HCT116 (cell line): ENCODE results near the gene LCT. TPM values are rescaled to one million over a fixed set of nuclear protein-coding genes. Genes with fewer than 3 reads are reported as not detected.

Source experiments
- ATAC-seq: fragments of 200-7000 bp; cut with Tn5 transposase; 2 replicates; pipeline ENCODE4 v1.9.1; 2020; ENCODE audit warnings: mild to moderate bottlenecking, moderate library complexity
- BruUV-seq: library from RNA; stranded (reverse); fragments of 400-500 nt; replicated peaks from 2 replicates; lab custom pipeline; 2021; lab: Mats Ljungman, UMichigan
- CTCF ChIA-PET: fragments of 300-600 bp; sonication (Branson Sonifier 250); formaldehyde crosslinking; loops from one replicate; lab custom pipeline; 2021; ENCODE audit warnings: antibody characterized with exemption; lab: Charles Lee
- POLR2A ChIA-PET: fragments of 300-600, 350-600 bp; sonication (Branson Sonifier 250); formaldehyde crosslinking; loops from one replicate; lab custom pipeline; 2021; ENCODE audit warnings: antibody characterized with exemption; lab: Charles Lee
- RAD21 ChIA-PET, 2 experiments: fragments of 300-600 bp; sonication (Branson Sonifier 250); formaldehyde crosslinking; loops; one replicate each; lab custom pipeline; 2023; ENCODE audit warnings: low total read pairs in 2 of 2; ENCODE audit not compliant: uncharacterized antibody in 2 of 2, unreplicated experiment in 2 of 2, low non-redundant PET in 1 of 2; lab: Charles Lee
- DNase-seq: peaks from one replicate; pipeline ENCODE4 v3.0.0-alpha.2; 2010; ENCODE audit warnings: low read depth, low spot score
- H2AFZ ChIP-seq: fragments of 200-600 bp; shearing (Covaris generic), sonication (generic); 2 replicates; pipeline ENCODE4 v1.6.1; 2017; ENCODE audit warnings: low read depth, mixed run types, mixed read lengths, antibody characterized with exemption, low read length; ENCODE audit not compliant: poor library complexity, severe bottlenecking
- H3K27ac ChIP-seq: 2 replicates; pipeline ENCODE4 v1.5.1; 2012; ENCODE audit warnings: low read depth, low read length
- H3K27me3 ChIP-seq: fragments of 200-600 bp; sonication (generic); 2 replicates; pipeline ENCODE4 v1.6.1; 2016; ENCODE audit warnings: mixed run types, low read length, mixed read lengths; ENCODE audit not compliant: insufficient read depth
- H3K36me3 ChIP-seq, 2 experiments: fragments of 200-500 bp in 1 of 2; fragments of 200-600 bp in 1 of 2; sonication (Bioruptor generic) in 1 of 2; sonication (generic) in 1 of 2; 2 replicates each; pipeline versions ENCODE4 v1.5.1 to v1.6.1; 2014 to 2016; ENCODE audit warnings: low read length in 2 of 2, inconsistent platforms in 1 of 2, mixed read lengths in 1 of 2, mixed run types in 1 of 2; ENCODE audit not compliant: insufficient read depth in 2 of 2, control insufficient read depth in 1 of 2
- H3K4me1 ChIP-seq, 2 experiments: fragments of 200-600 bp in 1 of 2; sonication (generic) in 1 of 2; 2 replicates each; pipeline versions ENCODE4 v1.5.1 to v1.6.1; 2012 to 2017; ENCODE audit warnings: low read length in 2 of 2, inconsistent platforms in 1 of 2, mild to moderate bottlenecking in 1 of 2, mixed read lengths in 1 of 2, mixed run types in 1 of 2, moderate library complexity in 1 of 2; ENCODE audit not compliant: insufficient read depth in 2 of 2, control insufficient read depth in 1 of 2
- H3K4me2 ChIP-seq: fragments of 200-600 bp; sonication (generic); 2 replicates; pipeline ENCODE4 v1.6.1; 2017; ENCODE audit warnings: mixed run types, low read length, mixed read lengths
- H3K4me3 ChIP-seq, 2 experiments: fragments of 200-600 bp in 1 of 2; sonication (generic) in 1 of 2; replicated peaks in 1 of 2; 2 replicates each; pipeline ENCODE4 v1.5.1; 2011 to 2016; ENCODE audit warnings: low read length in 2 of 2, control low read depth in 1 of 2, low read depth in 1 of 2, mild to moderate bottlenecking in 1 of 2, mixed read lengths in 1 of 2, mixed run types in 1 of 2
- H3K79me2 ChIP-seq: fragments of 200-600 bp; sonication (generic); 2 replicates; pipeline ENCODE4 v1.6.1; 2017; ENCODE audit warnings: mild to moderate bottlenecking, mixed run types, low read length, moderate library complexity, mixed read lengths; ENCODE audit not compliant: insufficient read depth
- H3K9ac ChIP-seq: fragments of 200-600 bp; sonication (generic); 2 replicates; pipeline ENCODE4 v1.6.1; 2016; ENCODE audit warnings: low read length, mixed read lengths
- H3K9me2 ChIP-seq: fragments of 200-600 bp; sonication (generic), shearing (Covaris generic); 2 replicates; pipeline ENCODE4 v1.6.1; 2017; ENCODE audit warnings: mixed run types, mild to moderate bottlenecking, moderate library complexity; ENCODE audit not compliant: insufficient read depth
- H3K9me3 ChIP-seq, 2 experiments: fragments of 200-500 bp in 1 of 2; fragments of 200-600 bp in 1 of 2; sonication (Bioruptor generic) in 1 of 2; sonication (generic) in 1 of 2; 2 replicates each; pipeline ENCODE4 v1.6.1; 2014 to 2017; ENCODE audit warnings: low read length in 2 of 2, mixed read lengths in 2 of 2, inconsistent platforms in 1 of 2, low read depth in 1 of 2, mild to moderate bottlenecking in 1 of 2, mixed run types in 1 of 2, moderate library complexity in 1 of 2; ENCODE audit not compliant: control insufficient read depth in 1 of 2, insufficient read depth in 1 of 2
- H4K20me1 ChIP-seq: fragments of 200-600 bp; sonication (generic), shearing (Covaris generic); 2 replicates; pipeline ENCODE4 v1.6.1; 2017; ENCODE audit warnings: mixed run types, mild to moderate bottlenecking, moderate library complexity; ENCODE audit not compliant: insufficient read depth
- CBX3 ChIP-seq: IDR thresholded peaks from 2 replicates; pipeline ENCODE4 v1.6.1; 2012; ENCODE audit warnings: low read depth
- EGR1 ChIP-seq: IDR thresholded peaks from 2 replicates; pipeline ENCODE4 v1.6.1; 2012; ENCODE audit warnings: low read depth
- ELF1 ChIP-seq: IDR thresholded peaks from 2 replicates; pipeline ENCODE4 v1.6.1; 2012; ENCODE audit warnings: low read depth, borderline replicate concordance
- EZH2 ChIP-seq: fragments of 200-600 bp; sonication (generic); IDR thresholded peaks from 2 replicates; pipeline ENCODE4 v1.6.1; 2017; ENCODE audit warnings: antibody characterized with exemption, mixed run types
- EZH2phosphoT487 ChIP-seq: fragments of 200-600 bp; IDR thresholded peaks from 2 replicates; pipeline ENCODE4 v1.6.1; 2018; ENCODE audit warnings: antibody characterized with exemption, borderline replicate concordance
- POLR2AphosphoS5 ChIP-seq: IDR thresholded peaks from 2 replicates; pipeline ENCODE4 v1.6.1; 2011; ENCODE audit warnings: mild to moderate bottlenecking, low read depth, low read length, moderate library complexity
- RAD21 ChIP-seq: IDR thresholded peaks from 2 replicates; pipeline ENCODE4 v1.6.1; 2012; ENCODE audit warnings: low read depth, mild to moderate bottlenecking
- REST ChIP-seq: IDR thresholded peaks from 2 replicates; pipeline ENCODE4 v1.6.1; 2012; ENCODE audit warnings: low read depth
- SP1 ChIP-seq: IDR thresholded peaks from 2 replicates; pipeline ENCODE4 v1.6.1; 2012; ENCODE audit warnings: low read depth
- SRF ChIP-seq: IDR thresholded peaks from 2 replicates; pipeline ENCODE4 v1.6.1; 2012; ENCODE audit warnings: low read depth
- YY1 ChIP-seq: IDR thresholded peaks from 2 replicates; pipeline ENCODE4 v1.6.1; 2011; ENCODE audit warnings: low read length, low read depth, moderate library complexity, mild to moderate bottlenecking; ENCODE audit not compliant: insufficient replicate concordance; ENCODE audit errors: extremely low read depth
- intact Hi-C: fragments of 100-400 bp; cut with micrococcal nuclease; formaldehyde crosslinking; loops from 2 replicates; pipeline ENCODE4 v1.10.0; 2022
- total RNA-seq: library from RNA; stranded (reverse); gene quantifications from one replicate; pipeline ENCODE4 v1.2.1, GENCODE V29; 2021; ENCODE audit not compliant: unreplicated experiment
- TF ChIP-seq, protein P1 (sequence below): IDR thresholded peaks from 2 replicates; pipeline ENCODE4 v1.6.1; 2011; ENCODE audit warnings: mild to moderate bottlenecking, low read length, moderate library complexity; ENCODE audit not compliant: insufficient replicate concordance; ENCODE audit errors: extremely low read depth

The LCT gene
- total RNA-seq, 1 experiment from 2014 or later, result 0.12 TPM

DNA sequence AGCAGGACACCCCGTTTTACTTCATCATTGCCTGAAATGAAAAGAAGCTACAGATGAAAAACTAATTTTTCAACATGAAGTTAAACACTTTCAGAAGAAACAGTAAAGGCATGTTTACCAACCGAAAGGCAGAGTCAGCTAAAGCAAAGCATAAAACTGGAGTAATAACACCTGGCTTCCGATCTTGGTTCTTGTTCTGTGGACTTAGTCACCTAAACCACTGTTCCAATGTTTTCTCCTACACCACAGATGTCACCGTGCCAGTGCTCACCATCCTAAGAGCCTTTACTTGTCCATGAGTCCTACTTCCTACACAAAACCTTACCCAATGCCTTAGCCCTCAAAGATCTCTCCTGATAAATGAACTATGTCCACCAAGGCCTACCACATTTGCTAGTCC is 25.7 kb upstream of the LCT start (continued):
- TF ChIP-seq REST, result no peak
- TF ChIP-seq EZH2phosphoT487, result no peak
- TF ChIP-seq RAD21, result no peak
- no peak for TF ChIP-seq SP1
- TF ChIP-seq, all 23 proteins: peak for 0

DNA sequence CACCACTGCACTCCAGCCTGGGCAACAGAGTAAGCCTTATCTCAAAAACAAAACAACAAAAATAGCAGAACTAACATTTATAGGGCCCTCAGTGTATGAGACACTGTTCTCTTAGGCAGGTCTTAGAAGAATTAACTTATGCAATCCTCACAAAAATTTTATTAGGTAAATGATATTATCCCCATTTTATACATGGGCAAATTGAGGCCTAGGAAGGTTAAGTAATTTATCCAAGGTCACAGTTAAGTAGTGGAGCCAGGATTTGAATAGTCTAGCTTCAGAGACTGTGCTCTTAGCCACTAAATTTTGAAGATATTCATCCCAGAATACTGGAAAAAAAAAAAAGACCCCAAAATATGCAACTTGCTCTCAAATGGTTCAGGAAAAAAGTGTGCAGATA is 16.4 kb upstream of the LCT start:
- Histone ChIP-seq H2AFZ (no peak overlapping the region), H3K36me3 (peaks cover 35 to 58% of the 10 kb centered on the region in 2 experiments), H3K9me3 (no peaks in the 10 kb centered on the region), H3K9me2 (no peaks in the 10 kb centered on the region), H4K20me1 (peaks cover 3% of the 10 kb centered on the region), H3K4me2 (no peak overlapping the region), H3K27ac (no peak overlapping the region), H3K27me3 (no peaks in the 10 kb centered on the region), H3K4me1 (no peaks in the 10 kb centered on the region), H3K4me3 (no peak overlapping the region), H3K79me2 (no peaks in the 10 kb centered on the region; the same call in 1 of the 2 replicates), H3K9ac (no peak overlapping the region)
- TF ChIP-seq ELF1 (no peak), POLR2AphosphoS5 (no peak), CBX3 (no peak), SP1 (no peak), YY1 (no peak), SRF (no peak), EGR1 (no peak), EZH2phosphoT487 (no peak), EZH2 (no peak)
- TF ChIP-seq, protein P1, sequence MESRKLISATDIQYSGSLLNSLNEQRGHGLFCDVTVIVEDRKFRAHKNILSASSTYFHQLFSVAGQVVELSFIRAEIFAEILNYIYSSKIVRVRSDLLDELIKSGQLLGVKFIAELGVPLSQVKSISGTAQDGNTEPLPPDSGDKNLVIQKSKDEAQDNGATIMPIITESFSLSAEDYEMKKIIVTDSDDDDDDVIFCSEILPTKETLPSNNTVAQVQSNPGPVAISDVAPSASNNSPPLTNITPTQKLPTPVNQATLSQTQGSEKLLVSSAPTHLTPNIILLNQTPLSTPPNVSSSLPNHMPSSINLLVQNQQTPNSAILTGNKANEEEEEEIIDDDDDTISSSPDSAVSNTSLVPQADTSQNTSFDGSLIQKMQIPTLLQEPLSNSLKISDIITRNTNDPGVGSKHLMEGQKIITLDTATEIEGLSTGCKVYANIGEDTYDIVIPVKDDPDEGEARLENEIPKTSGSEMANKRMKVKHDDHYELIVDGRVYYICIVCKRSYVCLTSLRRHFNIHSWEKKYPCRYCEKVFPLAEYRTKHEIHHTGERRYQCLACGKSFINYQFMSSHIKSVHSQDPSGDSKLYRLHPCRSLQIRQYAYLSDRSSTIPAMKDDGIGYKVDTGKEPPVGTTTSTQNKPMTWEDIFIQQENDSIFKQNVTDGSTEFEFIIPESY, result no peak
- DNase-seq (no peak), ATAC-seq (no peak)
- POLR2A ChIA-PET, result no interaction called here
- intact Hi-C loops, result no loop called here
- no TSS peak for BruUV-seq
- CTCF ChIA-PET, result no interaction called here
- RAD21 ChIA-PET, result no interaction called here
